ENCODE measurements around the gene KCTD2.

- TF ChIP-seq, protein P1, sequence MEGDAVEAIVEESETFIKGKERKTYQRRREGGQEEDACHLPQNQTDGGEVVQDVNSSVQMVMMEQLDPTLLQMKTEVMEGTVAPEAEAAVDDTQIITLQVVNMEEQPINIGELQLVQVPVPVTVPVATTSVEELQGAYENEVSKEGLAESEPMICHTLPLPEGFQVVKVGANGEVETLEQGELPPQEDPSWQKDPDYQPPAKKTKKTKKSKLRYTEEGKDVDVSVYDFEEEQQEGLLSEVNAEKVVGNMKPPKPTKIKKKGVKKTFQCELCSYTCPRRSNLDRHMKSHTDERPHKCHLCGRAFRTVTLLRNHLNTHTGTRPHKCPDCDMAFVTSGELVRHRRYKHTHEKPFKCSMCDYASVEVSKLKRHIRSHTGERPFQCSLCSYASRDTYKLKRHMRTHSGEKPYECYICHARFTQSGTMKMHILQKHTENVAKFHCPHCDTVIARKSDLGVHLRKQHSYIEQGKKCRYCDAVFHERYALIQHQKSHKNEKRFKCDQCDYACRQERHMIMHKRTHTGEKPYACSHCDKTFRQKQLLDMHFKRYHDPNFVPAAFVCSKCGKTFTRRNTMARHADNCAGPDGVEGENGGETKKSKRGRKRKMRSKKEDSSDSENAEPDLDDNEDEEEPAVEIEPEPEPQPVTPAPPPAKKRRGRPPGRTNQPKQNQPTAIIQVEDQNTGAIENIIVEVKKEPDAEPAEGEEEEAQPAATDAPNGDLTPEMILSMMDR (IDR thresholded peaks at IDR 0.05 in 4 of 5, conservative IDR thresholded peaks at IDR 0.05 in 1 of 5), result no peak
- TF ChIP-seq POLR2A (IDR thresholded peaks at IDR 0.05), result no peak
Observed at GRCh38 chr17:75004371-75004770, 42.7 kb upstream of the KCTD2 start.
